H1 (cell line): Measurements from ENCODE around the gene RD3L. TPM values are rescaled to one million over a fixed set of nuclear protein-coding genes. Genes with fewer than 3 reads are reported as not detected.

Experiments used
- CTCF ChIA-PET: fragments of 300-600 bp; sonication (Branson Sonifier 250); formaldehyde crosslinking; loops from one replicate; lab custom pipeline; 2021; ENCODE audit not compliant: partially characterized antibody; lab: Charles Lee
- POLR2A ChIA-PET: fragments of 300-600 bp; sonication (Branson Sonifier 250); formaldehyde crosslinking; loops from one replicate; lab custom pipeline; 2021; ENCODE audit warnings: inconsistent platforms; ENCODE audit not compliant: partially characterized antibody; lab: Charles Lee
- DNase-seq, 2 experiments: peaks; one replicate each; pipeline versions ENCODE4 v3.0.0 to v3.0.0-alpha.2; 2010 to 2022; ENCODE audit warnings: low spot score in 2 of 2, low read depth in 1 of 2, mixed read lengths in 1 of 2
- FAIRE-seq: peaks from 2 replicates; lab custom pipeline; 2011; peaks lifted over from hg19 to GRCh38; lab: Jason Lieb, UNC
- H2AFZ ChIP-seq: 2 replicates; pipeline ENCODE4 v1.8.1; 2012; ENCODE audit warnings: low read length, inconsistent platforms
- H2AK5ac ChIP-seq: 2 replicates; pipeline ENCODE4 v1.6.1; 2013; ENCODE audit warnings: low read depth, low read length
- H2BK120ac ChIP-seq: replicated peaks from 2 replicates; pipeline ENCODE3; 2013; ENCODE audit warnings: low read depth, low read length, inconsistent platforms
- H2BK12ac ChIP-seq: 2 replicates; pipeline ENCODE4 v1.6.1; 2013; ENCODE audit warnings: low read depth, low read length
- H2BK15ac ChIP-seq: 2 replicates; pipeline ENCODE4 v1.6.1; 2013; ENCODE audit warnings: low read length
- H2BK20ac ChIP-seq: 2 replicates; pipeline ENCODE4 v1.6.1; 2013; ENCODE audit warnings: low read length
- H2BK5ac ChIP-seq: 2 replicates; pipeline ENCODE4 v1.6.1; 2013; ENCODE audit warnings: low read depth, low read length
- H3K14ac ChIP-seq: 2 replicates; pipeline ENCODE4 v1.6.1; 2013; ENCODE audit warnings: inconsistent platforms; ENCODE audit not compliant: insufficient read length
- H3K18ac ChIP-seq: 2 replicates; pipeline ENCODE4 v1.6.1; 2013; ENCODE audit warnings: low read length; ENCODE audit errors: extremely low read depth
- H3K23ac ChIP-seq: 2 replicates; pipeline ENCODE4 v1.6.1; 2013; ENCODE audit warnings: inconsistent platforms; ENCODE audit not compliant: insufficient read length
- H3K23me2 ChIP-seq: 2 replicates; pipeline ENCODE4 v1.6.1; 2013; ENCODE audit warnings: low read depth, low read length
- H3K27ac ChIP-seq: 2 replicates; pipeline ENCODE4 v1.6.1; 2011; ENCODE audit warnings: low read depth, low read length, inconsistent platforms
- H3K27me3 ChIP-seq, 4 experiments: replicated peaks in 1 of 4; 1 replicate in 1 of 4; 2 replicates in 3 of 4; pipeline versions ENCODE4 v1.6.1 to v1.8.1; 2011 to 2013; ENCODE audit warnings: low read length in 3 of 4, mild to moderate bottlenecking in 3 of 4, inconsistent platforms in 2 of 4, mixed read lengths in 2 of 4, moderate library complexity in 1 of 4; ENCODE audit not compliant: control insufficient read depth in 3 of 4, insufficient read depth in 3 of 4; ENCODE audit errors: extremely low read depth in 1 of 4
- H3K36me3 ChIP-seq, 4 experiments: 2 replicates each; pipeline versions ENCODE4 v1.6.1 to v1.8.1; 2011 to 2013; ENCODE audit warnings: mild to moderate bottlenecking in 4 of 4, low read length in 3 of 4, moderate library complexity in 2 of 4, control low read depth in 1 of 4, inconsistent platforms in 1 of 4; ENCODE audit not compliant: insufficient read depth in 4 of 4, control insufficient read depth in 2 of 4
- H3K4ac ChIP-seq: replicated peaks from 2 replicates; pipeline ENCODE3; 2013; ENCODE audit warnings: low read length, low read depth, mixed read lengths, inconsistent platforms; ENCODE audit not compliant: insufficient read length
- H3K4me1 ChIP-seq, 4 experiments: replicated peaks in 1 of 4; 1 replicate in 1 of 4; 2 replicates in 3 of 4; pipeline versions ENCODE4 v1.6.1 to v1.8.1; 2011 to 2013; ENCODE audit warnings: low read length in 3 of 4, inconsistent platforms in 2 of 4, mixed read lengths in 1 of 4; ENCODE audit not compliant: insufficient read depth in 4 of 4, control insufficient read depth in 3 of 4
- H3K4me2 ChIP-seq, 2 experiments: 2 replicates each; pipeline versions ENCODE4 v1.6.1 to v1.8.1; 2011 to 2013; ENCODE audit warnings: low read depth in 2 of 2, low read length in 2 of 2, control low read depth in 1 of 2, inconsistent platforms in 1 of 2, mild to moderate bottlenecking in 1 of 2; ENCODE audit not compliant: insufficient read depth in 1 of 2
- H3K4me3 ChIP-seq, 4 experiments: fragments of 200-600, 300-600 bp in 1 of 4; sonication (generic), shearing (Covaris generic), sonication (Bioruptor Twin) in 1 of 4; 2 replicates each; pipeline versions ENCODE4 v1.5.1 to v1.8.1; 2011 to 2016; ENCODE audit warnings: low read length in 4 of 4, low read depth in 3 of 4, control low read depth in 2 of 4, inconsistent platforms in 2 of 4, mild to moderate bottlenecking in 2 of 4, mixed read lengths in 1 of 4, moderate library complexity in 1 of 4; ENCODE audit not compliant: insufficient read depth in 2 of 4; ENCODE audit errors: extremely low read depth in 1 of 4
- H3K56ac ChIP-seq: replicated peaks from 2 replicates; pipeline ENCODE3; 2013; ENCODE audit warnings: low read depth, mild to moderate bottlenecking, mixed read lengths, low read length, inconsistent platforms; ENCODE audit not compliant: insufficient read length
- H3K79me1 ChIP-seq: 2 replicates; pipeline ENCODE4 v1.6.1; 2013; ENCODE audit warnings: low read depth, low read length, control low read depth
- H3K79me2 ChIP-seq, 2 experiments: 2 replicates each; pipeline versions ENCODE4 v1.6.1 to v1.8.1; 2012 to 2013; ENCODE audit warnings: low read length in 2 of 2, mild to moderate bottlenecking in 2 of 2, inconsistent platforms in 1 of 2; ENCODE audit not compliant: insufficient read depth in 2 of 2, control insufficient read depth in 1 of 2
- H3K9ac ChIP-seq, 4 experiments: replicated peaks in 1 of 4; 1 replicate in 1 of 4; 2 replicates in 3 of 4; pipeline versions ENCODE4 v1.6.1 to v1.8.1; 2011 to 2013; ENCODE audit warnings: low read depth in 3 of 4, low read length in 3 of 4, control low read depth in 2 of 4, mild to moderate bottlenecking in 2 of 4, moderate library complexity in 2 of 4, inconsistent platforms in 1 of 4; ENCODE audit errors: extremely low read depth in 1 of 4
- H3K9me3 ChIP-seq, 2 experiments: 2 replicates each; pipeline versions ENCODE4 v1.6.1 to v1.8.1; 2012 to 2013; ENCODE audit warnings: mild to moderate bottlenecking in 2 of 2, moderate library complexity in 2 of 2, control low read depth in 1 of 2, inconsistent platforms in 1 of 2, low read depth in 1 of 2, low read length in 1 of 2, mixed read lengths in 1 of 2; ENCODE audit not compliant: insufficient read depth in 2 of 2
- H4K20me1 ChIP-seq, 2 experiments: replicated peaks in 1 of 2; 2 replicates each; pipeline versions ENCODE3 to v1.8.1; 2011 to 2013; ENCODE audit warnings: inconsistent platforms in 2 of 2, low read length in 2 of 2, mild to moderate bottlenecking in 1 of 2; ENCODE audit not compliant: insufficient read depth in 2 of 2, control insufficient read depth in 1 of 2
- H4K5ac ChIP-seq: 2 replicates; pipeline ENCODE4 v1.6.1; 2013; ENCODE audit warnings: low read length, low read depth, mixed read lengths, inconsistent platforms; ENCODE audit not compliant: insufficient read length
- H4K8ac ChIP-seq: 2 replicates; pipeline ENCODE4 v1.8.0; 2013; ENCODE audit warnings: mild to moderate bottlenecking, moderate library complexity, low read length, inconsistent platforms; ENCODE audit not compliant: insufficient read depth; ENCODE audit errors: extremely low read depth
- H4K91ac ChIP-seq: replicated peaks from 2 replicates; pipeline ENCODE3; 2013; ENCODE audit warnings: low read length, mixed read lengths, inconsistent platforms; ENCODE audit not compliant: insufficient read length
- CHD1 ChIP-seq: IDR thresholded peaks from 2 replicates; pipeline ENCODE4 v1.6.1; 2012; ENCODE audit warnings: low read depth, low read length, improper control_type of control experiment
- EGR1 ChIP-seq: IDR thresholded peaks from 2 replicates; pipeline ENCODE4 v1.6.1; 2011; ENCODE audit warnings: low read depth, low read length, borderline replicate concordance
- HDAC2 ChIP-seq, 2 experiments: fragments of 300-600 bp in 1 of 2; sonication (generic) in 1 of 2; IDR thresholded peaks; 2 replicates each; pipeline ENCODE4 v1.6.1; 2011 to 2012; ENCODE audit warnings: low read depth in 2 of 2, low read length in 2 of 2, mild to moderate bottlenecking in 2 of 2, moderate library complexity in 2 of 2, borderline replicate concordance in 1 of 2, inconsistent platforms in 1 of 2
- JUN ChIP-seq: IDR thresholded peaks from 2 replicates; pipeline ENCODE4 v1.6.1; 2011; ENCODE audit warnings: low read depth, mild to moderate bottlenecking, improper control_type of control experiment, low read length
- PHF8 ChIP-seq: fragments of 200-600 bp; sonication (generic); conservative IDR thresholded peaks from 2 replicates; pipeline ENCODE4 v1.7.1; 2012; ENCODE audit warnings: low read depth, mild to moderate bottlenecking, inconsistent platforms, low read length, moderate library complexity
- POU5F1 ChIP-seq: IDR thresholded peaks from 2 replicates; pipeline ENCODE4 v1.6.1; 2011; ENCODE audit warnings: low read depth, mild to moderate bottlenecking, low read length, moderate library complexity
- SIN3A ChIP-seq, 2 experiments: IDR thresholded peaks in 1 of 2; conservative IDR thresholded peaks in 1 of 2; 2 replicates each; pipeline ENCODE4 v1.6.1; 2011 to 2012; ENCODE audit warnings: low read length in 2 of 2, improper control_type of control experiment in 1 of 2, low read depth in 1 of 2, mild to moderate bottlenecking in 1 of 2
- SIRT6 ChIP-seq: IDR thresholded peaks from one replicate; pipeline ENCODE4 v1.7.1; 2012; ENCODE audit warnings: low read length, inconsistent platforms
- SP1 ChIP-seq: IDR thresholded peaks from 2 replicates; pipeline ENCODE4 v1.6.1; 2011; ENCODE audit warnings: low read depth, low read length
- SP2 ChIP-seq: IDR thresholded peaks from 2 replicates; pipeline ENCODE4 v1.6.1; 2012; ENCODE audit warnings: mild to moderate bottlenecking, low read length, inconsistent platforms
- polyA plus RNA-seq, 7 experiments: library from polyadenylated mRNA; depleted of rRNA in 3 of 7; stranded (reverse) in 5 of 7; unstranded in 2 of 7; fragments of >200 nt in 5 of 7; fragments of 200-250 nt in 2 of 7; gene quantifications; 1 replicate in 5 of 7; 2 replicates in 1 of 7; 4 replicates in 1 of 7; pipeline versions ENCODE4 v1.2.1 to v1.2.3, GENCODE V29; 2011 to 2013; ENCODE audit warnings: missing spikeins in 2 of 7, mixed read lengths in 2 of 7
- total RNA-seq: library from RNA; stranded (reverse); fragmentation: NEBNext Ultra II Directional; extraction: Animal tissue kit (Norgen Biotek cat#: 25700); gene quantifications from 2 replicates; pipeline ENCODE4 v1.2.1, GENCODE V29; 2021

The RD3L gene
- total and polyA plus RNA-seq, 2 of the 8 experiments (the other 6 are each of a cell fraction or from before 2014, with no cell fraction given) = not detected

DNA sequence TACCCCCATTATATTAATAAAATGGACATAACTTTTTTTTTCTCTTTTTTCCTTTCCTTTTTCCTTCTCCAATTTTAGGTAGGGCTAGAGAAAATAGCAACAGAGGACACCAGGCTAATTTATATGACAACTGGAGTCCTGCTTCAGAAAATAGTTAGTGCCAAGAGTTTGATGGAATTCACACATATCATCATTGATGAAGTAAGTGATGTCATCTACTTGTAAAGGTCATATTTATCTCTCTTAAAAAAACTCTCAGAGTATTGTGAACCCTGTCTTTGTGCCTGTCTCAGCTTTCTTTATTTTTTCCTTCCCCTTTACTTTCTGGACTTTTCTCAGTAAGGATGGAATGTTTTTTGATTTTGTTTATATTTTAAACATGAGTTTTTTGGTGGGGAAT is 24.3 kb upstream of the RD3L start:
- H3K27me3 ChIP-seq = no peaks in the 10 kb centered on the region
- no peak overlapping the region for H2BK120ac ChIP-seq
- H3K23me2 ChIP-seq = no peaks in the 10 kb centered on the region
- H3K36me3 ChIP-seq = no peaks in the 10 kb centered on the region
- no peaks in the 10 kb centered on the region for H3K79me1 ChIP-seq
- H3K56ac ChIP-seq = no peak overlapping the region
- ChIA-PET CTCF (interaction anchor here (0.6 kb wide), 1 partner anchor 87 kb away, joined by 3 read pairs; no protein-coding TSS in a partner anchor), POLR2A (no interaction called here)
- no peak for FAIRE-seq
- H3K9me3 ChIP-seq = no peaks in the 10 kb centered on the region
- H2BK12ac ChIP-seq = no peak overlapping the region
- no peaks in the 10 kb centered on the region for H3K4me1 ChIP-seq
- no peak overlapping the region for H2BK15ac ChIP-seq
- H3K9ac ChIP-seq = no peak overlapping the region
- H3K4me2 ChIP-seq = no peak overlapping the region
- H3K14ac ChIP-seq = no peak overlapping the region
- no peak overlapping the region for H3K27ac ChIP-seq
- no peak overlapping the region for H2BK5ac ChIP-seq
- H2BK20ac ChIP-seq = no peak overlapping the region
- H3K79me2 ChIP-seq = no peaks in the 10 kb centered on the region
- no peak overlapping the region for H4K5ac ChIP-seq
- no peak for DNase-seq
- no peaks in the 10 kb centered on the region for H4K20me1 ChIP-seq
- H3K4ac ChIP-seq = no peak overlapping the region
- H4K8ac ChIP-seq = no peak overlapping the region
- no peak overlapping the region for H3K18ac ChIP-seq
- H4K91ac ChIP-seq = no peak overlapping the region
- H3K23ac ChIP-seq = no peak overlapping the region
- no peak overlapping the region for H2AK5ac ChIP-seq
- no peak overlapping the region for H3K4me3 ChIP-seq
- no peak overlapping the region for H2AFZ ChIP-seq
- TF ChIP-seq SP2 = no peak
- no peak for TF ChIP-seq CHD1
- no peak for TF ChIP-seq SP1
- TF ChIP-seq POU5F1 = no peak
- no peak for TF ChIP-seq SIRT6
- TF ChIP-seq JUN = no peak
- no peak for TF ChIP-seq EGR1
- TF ChIP-seq PHF8 = no peak
- TF ChIP-seq SIN3A (conservative IDR thresholded peaks at IDR 0.05 in 1 of 2, IDR thresholded peaks at IDR 0.05 in 1 of 2; ENCODE audit: low read depth in 1 of 2, low read length in 2 of 2) = no peak
- no peak for TF ChIP-seq HDAC2 (IDR thresholded peaks at IDR 0.05; ENCODE audit: borderline replicate concordance in 1 of 2, low read depth in 2 of 2, low read length in 2 of 2)
